ENCODE results near the gene CCS. TPM values are rescaled to one million over a fixed set of nuclear protein-coding genes. Genes with fewer than 3 reads are reported as not detected.
"Not testable (repeated sequence)": the region's sequence is repeated elsewhere in the genome, so short reads cannot be mapped to it uniquely, and the experiment has no call there.

The CCS gene
- total RNA-seq, 1 donor = 28.3 TPM

- DNase-seq (ENCODE audit: low read depth) = no peak
- TF ChIP-seq CTCF (IDR thresholded peaks at IDR 0.05; ENCODE audit: insufficient read depth, low read length) = no peak
- peak overlapping the region; percentile 65 for H3K4me3 ChIP-seq (ENCODE audit: low read depth, low read length)
Observed at GRCh38 chr11:66637557-66638176, 44.7 kb downstream of the CCS start.

GRCh38 chr11:66638177-66639065, 45.4 kb downstream of the CCS start, which contains the start of gene RBM4:
TSS of gene RBM4 (plus strand) at chr11:66638703. CDS start at chr11:66639712, 1,009 bp downstream.
- peak within 1 kb of the TSS; percentile 91 for H3K4me3 ChIP-seq (ENCODE audit: low read depth, low read length)
- DNase-seq (ENCODE audit: low read depth) = peak; percentile 100
- TF ChIP-seq CTCF (IDR thresholded peaks at IDR 0.05; ENCODE audit: insufficient read depth, low read length) = peak; percentile 11

GRCh38 chr11:66639066-66639813, 46.3 kb downstream of the CCS start:
- peak overlapping the region; percentile 91 for H3K4me3 ChIP-seq (ENCODE audit: low read depth, low read length)
- peak; percentile 31 for TF ChIP-seq CTCF (IDR thresholded peaks at IDR 0.05; ENCODE audit: insufficient read depth, low read length)
- DNase-seq (ENCODE audit: low read depth) = peak; percentile 62

GRCh38 chr11:66639814-66640340, 46.9 kb downstream of the CCS start:
- H3K4me3 ChIP-seq (ENCODE audit: low read depth, low read length) = peak overlapping the region; percentile 91
- DNase-seq (ENCODE audit: low read depth) = not testable (repeated sequence)

- peak overlapping the region; percentile 91 for H3K4me3 ChIP-seq (ENCODE audit: low read depth, low read length)
- TF ChIP-seq CTCF (IDR thresholded peaks at IDR 0.05; ENCODE audit: insufficient read depth, low read length) = no peak
Observed at GRCh38 chr11:66641834-66642233, 48.8 kb downstream of the CCS start.

GRCh38 chr11:66643745-66644437, 50.9 kb downstream of the CCS start:
- TF ChIP-seq CTCF (IDR thresholded peaks at IDR 0.05; ENCODE audit: insufficient read depth, low read length) = no peak
- no peak for DNase-seq (ENCODE audit: low read depth)
- H3K4me3 ChIP-seq (ENCODE audit: low read depth, low read length) = no peak overlapping the region

More at GRCh38 chr11:66641834-66642233, 48.8 kb downstream of the CCS start:
- peak; percentile 30 for DNase-seq (ENCODE audit: low read depth)
